ENCODE data around the gene MIF4GD.

Gene MIF4GD

GRCh38 chr17:75270218-75270965 lies 639 bp downstream of the MIF4GD start:
- peak; percentile 77 for ATAC-seq
- peak; percentile 51; the same call in 1 of the 2 replicates for TF ChIP-seq SNAI2 (CRISPR knock-in tag; IDR thresholded peaks at IDR 0.05)
- TF ChIP-seq, protein P1, sequence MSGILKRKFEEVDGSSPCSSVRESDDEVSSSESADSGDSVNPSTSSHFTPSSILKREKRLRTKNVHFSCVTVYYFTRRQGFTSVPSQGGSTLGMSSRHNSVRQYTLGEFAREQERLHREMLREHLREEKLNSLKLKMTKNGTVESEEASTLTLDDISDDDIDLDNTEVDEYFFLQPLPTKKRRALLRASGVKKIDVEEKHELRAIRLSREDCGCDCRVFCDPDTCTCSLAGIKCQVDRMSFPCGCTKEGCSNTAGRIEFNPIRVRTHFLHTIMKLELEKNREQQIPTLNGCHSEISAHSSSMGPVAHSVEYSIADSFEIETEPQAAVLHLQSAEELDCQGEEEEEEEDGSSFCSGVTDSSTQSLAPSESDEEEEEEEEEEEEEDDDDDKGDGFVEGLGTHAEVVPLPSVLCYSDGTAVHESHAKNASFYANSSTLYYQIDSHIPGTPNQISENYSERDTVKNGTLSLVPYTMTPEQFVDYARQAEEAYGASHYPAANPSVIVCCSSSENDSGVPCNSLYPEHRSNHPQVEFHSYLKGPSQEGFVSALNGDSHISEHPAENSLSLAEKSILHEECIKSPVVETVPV (CRISPR knock-in tag; IDR thresholded peaks at IDR 0.05) = 0 out of 2 replicates have a peak, but pooled peaks have one; percentile 23
- TF ChIP-seq ISL1 (CRISPR knock-in tag; IDR thresholded peaks at IDR 0.05) = no peak

DNA sequence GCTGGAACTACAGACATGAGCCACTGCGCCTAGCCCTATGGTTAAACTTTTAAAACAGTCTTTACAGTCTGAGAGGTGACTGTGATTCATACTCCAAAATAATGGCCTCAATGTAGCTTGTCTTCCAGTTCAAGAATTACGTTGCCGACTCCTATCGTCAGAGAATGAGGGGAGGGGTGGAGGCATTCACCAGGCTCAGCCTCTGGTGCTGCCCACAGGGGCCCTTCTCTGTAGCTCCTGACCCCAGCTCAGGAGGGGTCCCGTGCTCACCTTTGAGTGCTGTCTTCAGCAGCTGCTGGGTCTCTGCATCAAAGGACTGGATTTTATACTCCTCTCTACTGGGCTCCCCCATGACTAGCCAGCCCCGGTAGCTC lies 1.2 kb downstream of the MIF4GD start:
- peak; percentile 4; the same call in 2 of the 3 replicates for ATAC-seq
- no peak for TF ChIP-seq TCF4 (CRISPR knock-in tag; IDR thresholded peaks at IDR 0.05; ENCODE audit: borderline replicate concordance)
- no peak for TF ChIP-seq ISL1 (CRISPR knock-in tag; IDR thresholded peaks at IDR 0.05)
- TF ChIP-seq GLIS3 (CRISPR knock-in tag; IDR thresholded peaks at IDR 0.05) = no peak
- TF ChIP-seq, protein P1 (CRISPR knock-in tag; IDR thresholded peaks at IDR 0.05) = no peak
- TF ChIP-seq SNAI2 (CRISPR knock-in tag; IDR thresholded peaks at IDR 0.05) = no peak
- TF ChIP-seq, protein P2, sequence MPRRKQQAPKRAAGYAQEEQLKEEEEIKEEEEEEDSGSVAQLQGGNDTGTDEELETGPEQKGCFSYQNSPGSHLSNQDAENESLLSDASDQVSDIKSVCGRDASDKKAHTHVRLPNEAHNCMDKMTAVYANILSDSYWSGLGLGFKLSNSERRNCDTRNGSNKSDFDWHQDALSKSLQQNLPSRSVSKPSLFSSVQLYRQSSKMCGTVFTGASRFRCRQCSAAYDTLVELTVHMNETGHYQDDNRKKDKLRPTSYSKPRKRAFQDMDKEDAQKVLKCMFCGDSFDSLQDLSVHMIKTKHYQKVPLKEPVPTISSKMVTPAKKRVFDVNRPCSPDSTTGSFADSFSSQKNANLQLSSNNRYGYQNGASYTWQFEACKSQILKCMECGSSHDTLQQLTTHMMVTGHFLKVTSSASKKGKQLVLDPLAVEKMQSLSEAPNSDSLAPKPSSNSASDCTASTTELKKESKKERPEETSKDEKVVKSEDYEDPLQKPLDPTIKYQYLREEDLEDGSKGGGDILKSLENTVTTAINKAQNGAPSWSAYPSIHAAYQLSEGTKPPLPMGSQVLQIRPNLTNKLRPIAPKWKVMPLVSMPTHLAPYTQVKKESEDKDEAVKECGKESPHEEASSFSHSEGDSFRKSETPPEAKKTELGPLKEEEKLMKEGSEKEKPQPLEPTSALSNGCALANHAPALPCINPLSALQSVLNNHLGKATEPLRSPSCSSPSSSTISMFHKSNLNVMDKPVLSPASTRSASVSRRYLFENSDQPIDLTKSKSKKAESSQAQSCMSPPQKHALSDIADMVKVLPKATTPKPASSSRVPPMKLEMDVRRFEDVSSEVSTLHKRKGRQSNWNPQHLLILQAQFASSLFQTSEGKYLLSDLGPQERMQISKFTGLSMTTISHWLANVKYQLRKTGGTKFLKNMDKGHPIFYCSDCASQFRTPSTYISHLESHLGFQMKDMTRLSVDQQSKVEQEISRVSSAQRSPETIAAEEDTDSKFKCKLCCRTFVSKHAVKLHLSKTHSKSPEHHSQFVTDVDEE (CRISPR knock-in tag; IDR thresholded peaks at IDR 0.05) = no peak
- TF ChIP-seq OSR1 (CRISPR knock-in tag; IDR thresholded peaks at IDR 0.05) = no peak

GRCh38 chr17:75267411-75268232 lies 3.4 kb downstream of the MIF4GD start:
- no peak for TF ChIP-seq ZFP30 (CRISPR knock-in tag; IDR thresholded peaks at IDR 0.05)
- TF ChIP-seq, protein P2 (CRISPR knock-in tag; IDR thresholded peaks at IDR 0.05) = no peak
- TF ChIP-seq, protein P3, sequence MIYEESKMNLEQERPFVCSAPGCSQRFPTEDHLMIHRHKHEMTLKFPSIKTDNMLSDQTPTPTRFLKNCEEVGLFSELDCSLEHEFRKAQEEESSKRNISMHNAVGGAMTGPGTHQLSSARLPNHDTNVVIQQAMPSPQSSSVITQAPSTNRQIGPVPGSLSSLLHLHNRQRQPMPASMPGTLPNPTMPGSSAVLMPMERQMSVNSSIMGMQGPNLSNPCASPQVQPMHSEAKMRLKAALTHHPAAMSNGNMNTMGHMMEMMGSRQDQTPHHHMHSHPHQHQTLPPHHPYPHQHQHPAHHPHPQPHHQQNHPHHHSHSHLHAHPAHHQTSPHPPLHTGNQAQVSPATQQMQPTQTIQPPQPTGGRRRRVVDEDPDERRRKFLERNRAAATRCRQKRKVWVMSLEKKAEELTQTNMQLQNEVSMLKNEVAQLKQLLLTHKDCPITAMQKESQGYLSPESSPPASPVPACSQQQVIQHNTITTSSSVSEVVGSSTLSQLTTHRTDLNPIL (CRISPR knock-in tag; IDR thresholded peaks at IDR 0.05; ENCODE audit: low read depth) = no peak
- no peak for ATAC-seq

DNA sequence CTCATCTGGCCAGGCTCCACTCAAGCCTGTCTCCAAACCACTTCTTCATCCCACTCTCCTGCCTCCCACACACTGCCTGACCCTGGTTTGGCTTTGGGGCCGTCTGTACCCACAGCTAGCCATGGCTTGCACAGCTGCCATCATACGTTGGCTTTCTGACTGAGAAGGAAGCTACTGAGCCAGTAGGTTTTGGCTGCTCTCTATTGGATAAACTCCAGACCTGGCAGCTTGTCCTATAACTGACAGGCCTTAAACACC lies 3.9 kb downstream of the MIF4GD start:
- TF ChIP-seq, protein P3 (CRISPR knock-in tag; IDR thresholded peaks at IDR 0.05; ENCODE audit: low read depth) = no peak
- no peak for TF ChIP-seq TOX (CRISPR knock-in tag; IDR thresholded peaks at IDR 0.05; ENCODE audit: borderline replicate concordance)
- TF ChIP-seq, protein P2 (CRISPR knock-in tag; IDR thresholded peaks at IDR 0.05) = no peak
- TF ChIP-seq, protein P1 (CRISPR knock-in tag; IDR thresholded peaks at IDR 0.05) = no peak
- TF ChIP-seq CSDC2 (CRISPR knock-in tag; IDR thresholded peaks at IDR 0.05) = no peak
- ATAC-seq = no peak

All from SK-N-SH treated with all-trans-retinoic acid at 6 μM for 48 hours (cell line).